ENCODE results near the gene ARMC9. TPM values are rescaled to one million over a fixed set of nuclear protein-coding genes. Genes with fewer than 3 reads are reported as not detected.
"Not testable (repeated sequence)": the region's sequence is repeated elsewhere in the genome, so short reads cannot be mapped to it uniquely, and the experiment has no call there.

Gene ARMC9
- total RNA-seq, 1 donor from 2014 or later, result 11.9 TPM

DNA sequence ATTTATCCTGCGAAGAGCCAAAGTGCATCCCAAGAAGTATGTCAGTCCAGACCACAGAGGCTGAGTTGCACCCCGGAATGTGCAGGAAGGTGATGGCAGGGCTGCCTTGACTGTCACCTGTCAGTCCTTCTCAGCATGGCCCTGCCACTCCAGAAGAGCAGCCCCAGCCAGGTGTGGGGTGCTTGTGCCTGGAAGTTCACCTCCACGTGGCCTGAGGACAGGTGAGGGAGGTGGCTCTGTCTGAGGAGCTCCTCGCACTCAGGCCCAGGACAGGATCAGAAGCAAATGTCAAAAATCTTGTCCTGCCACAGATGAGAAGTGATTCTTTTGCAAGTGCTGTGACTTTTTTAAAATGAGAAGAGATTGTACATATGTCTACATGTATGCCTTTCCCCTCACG, 165.6 kb downstream of the ARMC9 start:
- DNase-seq, result no peak

DNA sequence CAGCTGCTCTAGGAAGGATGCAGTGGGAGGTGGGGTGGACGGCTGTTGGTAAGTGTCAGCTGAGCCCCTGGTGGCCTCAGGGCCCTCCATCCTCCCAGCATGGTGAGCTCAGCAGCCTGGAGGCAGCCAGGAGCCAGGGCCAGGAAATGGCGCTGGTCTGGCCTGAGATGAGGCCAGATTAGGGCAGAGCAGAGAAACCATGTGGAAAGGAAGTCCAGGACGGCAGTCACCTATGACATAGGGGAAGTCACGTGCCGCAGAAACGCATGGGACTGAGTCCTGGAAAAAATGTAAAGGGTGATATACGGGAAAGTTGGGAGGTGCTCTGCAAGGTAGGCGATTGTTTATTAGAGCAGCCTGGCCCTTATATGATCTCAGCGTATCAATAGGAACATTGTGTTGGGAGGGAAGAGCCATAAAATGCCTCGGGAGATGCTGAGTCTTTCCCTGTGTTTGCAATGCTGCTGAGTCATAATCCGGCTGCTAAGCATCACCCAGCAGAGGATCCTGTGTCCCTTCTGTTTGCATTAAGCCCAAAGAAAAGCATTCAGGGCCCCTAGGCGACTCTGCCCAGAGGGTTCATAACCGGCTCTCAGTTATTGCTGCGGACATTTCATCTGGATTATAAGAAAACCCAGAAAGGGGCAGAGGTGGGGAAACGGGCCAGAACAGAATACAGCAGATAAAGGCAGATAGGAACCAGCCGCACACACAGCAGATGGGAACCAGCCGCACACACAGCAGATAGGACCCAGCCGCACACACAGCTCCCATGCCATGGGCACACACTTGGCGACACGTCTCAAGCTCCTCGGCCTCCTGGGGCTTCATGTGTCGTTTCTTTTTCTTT, 166.8 kb downstream of the ARMC9 start:
- peak; percentile 55 for DNase-seq

DNA sequence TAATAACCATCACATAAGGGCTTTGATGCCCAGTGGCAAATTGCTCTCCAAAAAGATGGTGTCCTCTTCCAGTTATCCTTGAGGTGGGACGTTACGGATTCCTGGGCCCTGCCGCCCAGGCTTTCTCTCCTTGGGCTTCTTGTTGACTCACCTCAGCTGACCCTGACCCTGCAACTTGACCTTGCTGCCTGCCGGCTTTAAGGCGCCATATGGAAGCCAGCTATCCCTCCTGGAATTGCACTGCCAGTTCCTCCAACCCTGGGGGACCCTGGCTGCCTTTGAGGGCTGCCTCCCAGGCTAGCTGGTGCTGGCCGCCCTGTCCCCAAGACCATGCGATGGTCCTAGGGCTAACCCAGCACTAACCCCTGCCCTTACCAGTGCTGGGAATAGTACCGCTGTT, 168.7 kb downstream of the ARMC9 start:
- no peak for DNase-seq

DNA sequence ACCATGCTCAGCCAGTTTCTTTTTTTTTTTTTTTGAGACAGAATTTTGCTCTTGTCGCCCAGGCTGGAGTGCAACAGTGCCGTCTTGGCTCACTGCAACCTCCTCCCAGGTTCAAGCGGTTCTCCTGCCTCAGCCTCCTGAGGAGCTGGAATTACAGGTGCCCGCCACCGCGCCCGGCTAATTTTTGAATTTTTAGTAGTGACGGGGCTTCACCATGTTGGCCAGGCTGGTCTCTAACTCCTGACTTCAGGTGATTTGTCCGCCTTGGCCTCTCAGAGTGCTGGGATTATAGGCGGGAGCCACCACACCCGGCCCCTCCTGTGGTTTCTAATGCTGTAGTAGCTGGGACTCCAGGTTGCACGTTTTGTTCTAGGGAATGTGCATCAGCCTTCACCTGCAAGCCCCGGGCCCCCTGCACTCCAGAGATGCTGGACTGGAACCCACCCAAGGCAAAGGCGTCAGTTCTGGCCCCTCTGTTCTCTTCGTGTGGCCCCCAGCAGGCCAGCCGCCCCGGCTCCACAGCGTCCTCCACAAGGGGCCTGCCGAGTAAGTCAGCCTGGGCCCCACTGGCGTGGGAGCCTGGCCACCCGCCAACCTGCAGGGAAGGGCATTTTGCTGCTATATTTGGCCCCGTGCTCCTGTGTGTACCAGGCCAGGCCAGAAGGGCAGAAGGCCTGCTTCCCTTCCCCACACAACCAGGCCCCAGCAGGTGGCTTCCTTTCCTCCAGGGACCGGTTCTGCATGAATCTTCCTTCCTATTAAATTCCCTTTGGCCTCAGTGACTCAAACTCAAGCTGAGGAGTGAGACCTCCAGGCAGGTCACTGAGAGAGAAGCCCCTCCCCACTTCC, 171.4 kb downstream of the ARMC9 start:
- DNase-seq, result no peak

DNA sequence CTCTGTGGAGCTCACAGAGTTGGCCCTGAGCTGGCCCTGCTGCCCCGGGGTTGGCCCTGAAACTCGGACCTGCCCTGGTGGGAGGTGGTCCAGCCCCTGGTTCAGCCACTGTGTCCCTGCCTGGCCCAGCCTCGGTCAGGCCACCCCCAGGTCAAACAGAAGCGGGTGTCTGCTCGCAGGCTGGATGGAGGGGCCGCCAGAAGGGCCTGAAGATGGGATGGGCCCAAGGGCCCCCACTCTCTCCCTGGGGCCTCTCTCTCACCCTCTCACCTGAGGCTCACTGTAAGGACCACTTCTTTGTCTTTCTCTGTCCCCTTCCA, 172.0 kb downstream of the ARMC9 start:
- DNase-seq, result no peak

DNA sequence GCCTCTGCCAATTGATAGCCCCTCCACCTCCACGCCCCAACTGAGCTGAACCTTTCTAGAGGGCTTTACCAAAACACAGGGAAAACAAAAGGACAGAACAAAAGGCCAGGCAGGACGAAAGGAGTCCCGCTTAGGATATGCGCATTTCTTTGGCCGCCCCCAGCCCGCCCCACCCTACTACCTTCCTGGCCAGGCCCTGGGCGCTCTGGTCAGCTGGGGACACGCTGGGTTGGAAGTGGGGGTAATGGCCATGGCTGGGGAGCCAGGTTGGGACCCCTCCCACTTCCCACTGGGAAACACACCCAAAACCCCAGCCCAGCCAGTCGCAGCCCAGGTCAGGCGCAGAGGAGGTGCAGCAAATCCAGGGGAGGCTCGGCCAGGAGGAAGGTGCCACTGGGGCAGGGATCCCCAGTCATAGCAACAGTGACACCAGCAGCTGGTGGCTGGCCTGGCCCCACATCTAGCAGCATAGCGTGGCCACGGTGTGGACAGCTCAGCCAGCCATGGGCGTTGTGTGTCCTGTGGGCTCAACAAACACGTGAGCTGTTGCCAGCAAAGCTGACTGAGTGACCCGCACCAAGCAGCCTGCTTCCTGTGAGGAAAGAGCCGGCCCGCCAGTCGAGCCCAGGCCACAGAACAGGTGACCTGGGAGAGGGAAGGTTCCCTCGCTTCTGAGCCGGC, 172.5 kb downstream of the ARMC9 start:
- DNase-seq, result no peak

DNA sequence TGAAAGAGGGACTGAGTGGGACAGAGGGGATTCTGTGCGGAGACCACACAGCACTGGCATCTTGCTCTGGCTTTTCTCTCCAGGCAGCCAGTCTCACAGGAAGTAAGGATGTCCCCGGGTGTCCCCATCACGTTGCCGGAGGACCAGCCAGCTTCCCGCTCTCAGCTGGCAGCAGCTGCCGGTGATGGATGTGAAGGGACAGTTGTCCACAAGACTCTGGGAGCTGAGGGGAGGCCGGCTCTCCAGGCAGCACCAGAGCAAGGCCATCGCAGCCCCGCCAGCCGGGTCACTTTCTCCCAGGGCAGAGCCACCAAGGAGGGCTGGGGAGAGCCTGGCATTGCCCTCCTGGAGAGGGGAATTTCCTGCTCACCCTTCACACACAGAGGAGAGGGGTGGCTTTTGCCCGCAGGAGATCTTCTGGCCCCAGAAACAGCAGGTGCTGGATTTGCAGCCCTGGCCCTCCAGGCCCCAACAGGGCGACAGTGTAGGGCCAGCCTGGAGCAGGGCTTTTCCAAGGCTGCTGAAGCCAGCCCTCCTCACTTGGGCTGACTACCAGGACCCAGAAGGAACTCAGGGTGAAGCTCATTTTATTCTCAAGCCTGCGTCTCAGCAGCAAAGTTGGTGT, 173.1 kb downstream of the ARMC9 start:
- DNase-seq, result peak; percentile 53

DNA sequence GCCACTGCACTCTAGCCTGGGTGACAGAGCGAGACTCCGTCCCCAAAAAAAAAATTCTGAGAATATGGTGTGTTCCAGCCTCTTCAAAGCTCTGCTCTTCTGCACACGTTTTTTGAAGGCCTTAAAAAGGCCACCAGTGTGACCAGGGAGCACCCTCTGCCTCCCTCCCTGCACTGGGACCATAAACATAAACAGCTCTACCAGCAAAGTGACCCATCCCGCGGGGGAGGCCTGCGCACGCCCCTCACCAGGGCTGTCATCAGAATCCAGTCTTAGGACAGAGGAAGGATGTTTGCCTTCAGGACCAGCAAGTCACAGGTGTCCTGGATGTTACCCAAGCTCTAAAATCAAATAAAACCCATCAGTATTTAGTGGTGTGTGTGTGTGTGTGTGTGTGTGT, 173.9 kb downstream of the ARMC9 start:
- no peak for DNase-seq

DNA sequence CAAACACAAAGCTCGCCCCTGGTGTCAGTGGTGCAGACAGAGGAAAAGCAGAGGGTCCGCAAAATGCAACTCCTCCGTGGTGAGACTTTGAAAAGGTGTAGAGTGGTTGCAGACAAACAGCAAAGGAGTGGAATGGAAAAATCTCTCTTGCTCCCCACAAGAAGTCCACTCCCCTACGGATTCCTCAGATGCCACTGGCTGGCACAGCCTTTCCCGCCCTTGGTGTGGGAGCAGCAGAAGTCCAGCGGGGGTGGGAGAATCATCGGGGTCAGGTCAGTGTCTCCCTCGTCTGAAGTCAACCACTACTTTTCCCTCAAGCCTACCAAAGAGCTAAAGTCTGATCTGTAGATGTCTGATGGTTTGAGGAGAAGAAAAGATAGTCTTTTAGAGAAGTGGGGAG, 174.8 kb downstream of the ARMC9 start:
- no peak for DNase-seq

DNA sequence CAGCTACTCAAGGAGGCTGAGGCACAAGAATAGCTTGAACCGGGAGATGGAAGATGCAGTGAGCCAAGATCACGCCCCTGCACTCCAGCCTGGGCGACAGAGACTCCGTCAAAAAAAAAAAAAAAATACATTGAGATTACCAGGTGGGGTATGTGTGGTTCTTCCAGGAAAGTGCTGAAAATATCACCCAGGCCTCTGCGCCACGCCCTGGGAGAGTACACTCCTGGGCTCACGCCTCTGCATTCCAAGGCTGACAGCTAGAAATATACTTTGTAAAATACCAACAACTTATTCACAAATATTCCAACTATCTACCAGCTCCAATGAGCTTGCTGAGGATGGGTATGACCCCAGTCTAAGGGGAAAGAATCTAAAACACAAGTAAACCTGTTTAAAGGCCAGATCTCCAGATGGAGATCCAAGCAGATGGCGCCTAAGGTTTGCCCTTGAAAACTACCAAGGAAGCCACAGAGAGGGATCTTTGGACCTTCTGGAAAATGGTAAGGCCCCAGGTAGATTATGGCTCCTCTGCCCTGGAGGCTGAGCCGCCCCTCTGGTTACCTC, 175.4 kb downstream of the ARMC9 start:
- DNase-seq, result no peak

DNA sequence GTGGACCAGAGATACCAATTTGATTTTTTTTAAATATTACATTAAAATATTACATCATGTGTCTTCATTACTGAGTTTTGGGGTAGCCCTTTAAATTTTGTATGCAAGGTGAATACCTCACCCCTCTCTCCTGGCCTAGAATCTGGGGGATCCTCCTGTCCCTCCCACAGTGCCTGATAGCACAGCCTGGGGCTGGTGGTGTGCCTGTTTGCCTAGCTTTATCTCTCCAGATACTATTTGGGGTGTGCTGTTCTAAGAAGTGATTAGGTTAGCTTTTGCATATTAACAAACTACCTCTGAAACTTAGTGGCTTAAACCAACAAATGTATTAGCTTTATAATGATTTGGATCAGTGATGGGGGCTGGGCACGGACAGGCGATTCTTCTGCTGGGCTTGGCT, 176.3 kb downstream of the ARMC9 start:
- no peak for DNase-seq

DNA sequence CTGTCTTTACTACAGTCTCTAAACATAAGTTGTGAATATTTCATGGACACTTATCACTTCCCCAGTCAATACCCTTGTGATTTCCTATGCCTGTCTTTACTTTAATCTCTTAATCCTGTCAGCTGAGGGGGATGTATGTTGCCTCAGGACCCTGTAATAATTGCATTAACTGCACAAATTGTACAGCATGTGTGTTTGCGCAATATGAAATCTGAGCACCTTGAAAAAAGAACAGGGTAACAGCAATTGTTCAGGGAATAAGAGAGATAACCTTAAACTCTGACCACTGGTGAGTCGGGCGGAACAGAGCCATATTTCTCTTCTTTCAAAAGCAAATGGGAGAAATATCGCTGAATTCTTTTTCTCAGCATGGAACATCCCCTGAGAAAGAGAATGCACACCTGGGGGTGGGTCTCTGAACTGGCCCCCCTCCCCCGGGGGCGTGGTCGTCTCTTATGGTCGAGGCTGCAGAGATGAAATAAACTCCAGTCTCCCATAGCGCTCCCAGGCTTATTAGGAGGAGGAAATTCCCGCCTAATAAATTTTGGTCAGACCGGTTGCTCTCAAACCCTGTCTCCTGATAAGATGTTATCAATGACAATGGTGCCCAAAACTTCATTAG, 177.7 kb downstream of the ARMC9 start:
- not testable (repeated sequence) for DNase-seq

DNA sequence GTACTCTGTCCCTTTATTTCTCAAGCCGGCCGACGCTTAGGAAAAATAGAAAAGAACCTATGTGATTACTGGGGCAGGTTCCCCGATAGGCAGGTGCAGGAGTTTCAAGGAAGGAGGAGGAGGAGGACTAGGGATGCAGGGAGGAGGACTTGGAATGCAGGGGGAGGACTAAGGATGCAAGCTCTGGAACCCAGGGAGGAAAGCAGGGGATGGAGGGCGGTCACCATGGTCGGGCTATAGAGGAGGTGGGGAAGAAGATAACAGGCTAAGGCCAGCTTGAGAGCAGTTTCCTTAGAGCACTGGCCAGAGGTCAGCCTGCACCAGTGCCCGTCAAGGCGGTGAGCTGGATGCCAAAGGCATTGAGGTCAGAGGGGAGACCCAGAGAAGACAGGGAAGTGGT, 178.4 kb downstream of the ARMC9 start:
- DNase-seq, result no peak

DNA sequence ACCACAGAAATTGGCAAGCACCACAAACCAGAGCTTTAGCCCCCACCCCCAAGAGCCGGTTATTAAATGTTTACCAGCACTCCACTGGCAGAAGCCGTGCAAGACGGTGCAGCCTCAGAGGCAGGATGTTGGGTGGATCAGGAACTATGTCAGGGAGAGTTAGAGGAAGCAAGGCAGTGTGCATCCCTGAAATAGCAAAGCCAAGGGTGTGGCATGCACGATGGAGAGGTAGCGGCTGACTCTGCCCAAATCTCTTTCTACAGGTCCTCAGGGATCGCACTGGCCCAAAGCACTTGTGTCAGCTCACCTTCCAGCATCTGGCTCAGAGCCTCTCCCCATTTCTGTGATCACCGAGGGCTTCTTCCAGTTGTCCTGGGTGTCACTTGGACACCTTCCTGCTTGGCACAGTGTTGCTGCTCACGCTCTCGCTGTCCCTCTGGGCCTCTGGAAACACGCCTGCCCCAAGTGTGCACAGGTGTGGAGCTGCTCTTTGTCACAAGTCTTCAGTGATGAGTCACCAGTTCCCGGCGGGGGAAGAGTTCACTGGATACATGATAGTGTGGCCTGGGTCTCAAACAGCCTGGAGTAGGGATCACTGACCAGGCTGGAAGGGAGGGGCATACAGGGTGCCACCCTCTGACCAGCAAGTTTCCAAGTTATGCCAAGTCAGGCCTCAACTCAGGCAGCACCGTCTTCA, 179.7 kb downstream of the ARMC9 start:
- DNase-seq, result no peak

DNA sequence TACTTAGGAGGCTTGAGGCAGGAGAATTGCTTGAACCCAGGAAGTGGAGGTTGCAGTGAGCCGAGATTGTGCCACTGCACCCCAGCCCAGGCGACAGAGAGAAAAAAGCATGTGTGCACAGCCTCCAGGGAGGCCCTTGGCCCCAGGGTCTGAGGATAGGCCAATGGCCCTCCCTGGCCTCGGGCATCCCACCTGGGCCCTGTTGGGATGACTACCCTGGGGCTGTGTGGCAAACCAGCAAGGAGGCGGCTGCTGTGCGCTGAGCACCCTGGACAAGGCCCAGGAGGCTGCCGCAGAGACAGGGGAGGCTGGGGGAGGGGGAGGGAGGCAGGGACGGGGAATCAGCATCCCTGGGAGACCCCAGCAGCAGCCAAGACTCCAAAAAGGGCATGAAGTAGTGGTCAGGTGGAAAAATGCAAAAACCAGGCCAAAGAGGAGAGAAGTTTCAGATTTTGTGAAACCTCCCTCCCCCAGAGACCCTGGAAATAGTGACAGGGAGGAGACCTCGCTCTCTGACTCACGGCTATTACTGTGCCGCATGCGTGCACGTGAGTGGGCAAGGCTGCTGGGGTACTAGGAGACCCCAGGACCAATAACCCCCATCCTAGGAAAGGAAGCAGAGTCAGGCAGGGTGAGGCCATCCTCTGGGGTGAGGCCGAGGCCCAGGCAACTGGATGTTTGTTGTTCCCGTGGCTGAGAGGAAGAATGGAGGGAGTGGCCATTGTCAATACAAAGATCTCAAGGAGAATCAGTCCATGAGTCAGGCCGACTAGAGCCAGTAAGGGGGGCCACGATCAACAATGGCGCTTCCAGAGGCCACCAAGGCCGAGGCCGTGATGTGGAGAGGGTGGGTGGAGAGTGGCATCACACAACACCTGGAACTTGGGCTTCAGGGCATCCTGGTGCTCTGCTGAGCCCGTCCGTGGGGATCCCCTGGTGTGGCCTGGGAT, 181.1 kb downstream of the ARMC9 start:
- DNase-seq, result no peak

DNA sequence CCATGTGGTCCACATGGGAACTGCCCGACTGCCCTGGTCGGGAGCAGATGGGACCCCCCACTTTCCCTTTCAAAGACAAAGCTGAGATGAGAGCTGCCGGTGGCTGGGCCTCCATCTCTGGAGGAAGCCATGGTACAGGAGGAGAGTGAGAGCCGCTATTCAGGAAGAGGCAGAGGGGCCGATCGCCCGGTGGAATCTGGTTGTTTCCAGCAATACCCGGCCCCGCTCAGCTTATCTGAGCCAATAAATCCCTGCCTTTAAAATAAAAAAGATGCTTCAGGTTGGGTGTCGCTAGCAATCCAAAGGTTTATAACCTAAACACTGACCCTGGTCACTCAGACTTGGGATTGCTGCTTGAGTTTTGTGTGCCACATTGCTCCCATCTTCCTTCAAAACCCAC, 181.9 kb downstream of the ARMC9 start:
- DNase-seq, result no peak

DNA sequence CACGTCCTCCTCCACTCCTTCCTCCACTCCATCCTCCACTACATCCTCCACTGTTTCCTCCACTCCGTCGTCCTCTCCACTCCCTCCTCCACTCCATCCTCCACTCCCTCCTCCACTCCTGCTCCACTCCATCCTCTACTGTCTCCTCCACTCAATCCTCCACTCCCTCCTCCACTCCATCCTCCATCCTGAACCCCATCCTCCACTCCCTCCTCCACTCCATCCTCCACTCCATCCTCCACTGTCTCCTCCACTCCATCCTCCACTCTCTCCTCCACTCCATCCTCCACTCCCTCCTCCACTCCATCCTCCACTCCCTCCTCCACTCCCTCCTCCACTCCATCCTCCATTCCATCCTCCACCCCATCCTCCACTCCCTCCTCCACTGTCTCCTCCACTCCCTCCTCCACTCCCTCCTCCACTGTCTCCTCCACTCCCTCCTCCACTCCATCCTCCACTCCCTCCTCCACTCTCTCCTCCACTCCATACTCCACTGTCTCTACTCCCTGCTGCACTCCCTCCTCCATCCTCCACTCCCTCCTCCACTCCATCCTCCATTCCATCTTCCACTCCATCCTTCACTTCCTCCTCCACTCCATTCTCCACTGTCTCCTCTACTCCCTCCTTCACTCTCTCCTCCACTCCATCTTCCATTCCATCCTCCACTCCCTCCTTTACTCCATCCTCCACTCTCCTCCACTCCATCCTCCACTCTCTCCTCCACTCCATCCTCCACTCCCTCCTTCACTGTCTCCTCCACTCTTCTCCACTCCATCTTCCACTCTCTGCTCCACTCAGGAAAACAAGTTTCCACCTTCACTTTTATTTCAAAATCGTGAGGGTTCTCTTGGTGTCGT, 182.8 kb downstream of the ARMC9 start:
- DNase-seq, result no peak

DNA sequence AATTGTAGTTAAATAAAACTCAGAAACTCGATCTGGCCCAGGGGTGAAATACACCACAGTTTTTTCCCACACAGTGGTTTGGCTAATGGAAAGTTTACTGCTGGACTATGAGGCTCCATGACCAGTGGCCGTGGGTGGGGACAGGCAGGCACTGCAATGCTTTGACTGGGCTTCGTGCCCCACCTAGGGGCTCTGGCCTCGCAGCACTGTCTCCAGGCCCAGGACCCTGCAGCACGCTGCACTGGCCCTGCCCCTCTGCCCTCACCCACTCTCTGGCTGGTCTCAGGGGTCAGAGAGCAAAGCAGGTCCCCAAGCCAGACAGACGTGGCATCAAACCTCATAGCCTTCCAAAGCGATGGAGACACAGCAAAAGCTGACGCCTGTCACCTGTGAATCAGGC, 183.7 kb downstream of the ARMC9 start:
- no peak for DNase-seq
